Activated naive CD4-positive, alpha-beta T cell treated with anti-CD3 and anti-CD28 coated beads, Interleukin-2, amount 50 U/mL, for 72 hours (primary cell): Measurements from ENCODE around the gene SNURF. TPM values are rescaled to one million over a fixed set of nuclear protein-coding genes. Genes with fewer than 3 reads are reported as not detected.
A peak's percentile ranks its signal among the peaks of the same experiment; 100 is the strongest.
"Not testable (repeated sequence)": the region's sequence is repeated elsewhere in the genome, so short reads cannot be mapped to it uniquely, and the experiment has no call there.

Source experiments
- ATAC-seq, 2 donors: fragments of 150-1000 bp; cut with Tn5 transposase; 2 replicates each; pipeline ENCODE4 v1.10.0; 2021; ENCODE audit warnings: mild to moderate bottlenecking in 2 of 2, moderate library complexity in 2 of 2
- DNase-seq, 2 donors: peaks; one replicate each; pipeline ENCODE4 v3.0.0; 2021 to 2022; ENCODE audit warnings: low spot score in 2 of 2
- H3K27ac Mint-ChIP-seq, 2 donors: one replicate each; pipeline ENCODE4 v1.8.0; 2022; ENCODE audit warnings: mild to moderate bottlenecking in 2 of 2, mixed read lengths in 2 of 2
- H3K36me3 Mint-ChIP-seq, 2 donors: one replicate each; pipeline ENCODE4 v1.8.0; 2022; ENCODE audit warnings: mixed read lengths in 2 of 2
- H3K9me3 Mint-ChIP-seq, 2 donors: one replicate each; pipeline ENCODE4 v1.8.0; 2022; ENCODE audit warnings: mixed read lengths in 2 of 2
- total RNA-seq, 2 donors: library from RNA; stranded (reverse); gene quantifications; one replicate each; pipeline ENCODE4 v1.2.3, GENCODE V29; 2022

Gene SNURF
- total RNA-seq, result 10 to 100 TPM; 17.2 to 30.7 TPM

- Mint-ChIP-seq H3K9me3 (peaks cover 10 to 11% of the 10 kb centered on the region in 2 donors), H3K27ac (peak within 1 kb of the TSS; percentile 86 to 89), H3K36me3 (peaks cover 22 to 27% of the 10 kb centered on the region in 2 donors)
- ATAC-seq (peak; percentile 65 to 79), DNase-seq (peak; percentile 57 to 76)
Measured at GRCh38 chr15:24954783-24955530, at the start of gene SNURF, which contains the start of gene SNRPN. TSS of gene SNURF (plus strand) at chr15:24954987. CDS start at chr15:24955049, 62 bp downstream. TSS of gene SNRPN (plus strand) at chr15:24954987. CDS start at chr15:24974454, 19,467 bp downstream.

- no peak for DNase-seq
- H3K27ac Mint-ChIP-seq, result no peak overlapping the region
- H3K36me3 Mint-ChIP-seq, result peaks cover 13 to 22% of the 10 kb centered on the region in 2 donors
- ATAC-seq, result no peak
- peaks cover 35 to 43% of the 10 kb centered on the region in 2 donors for H3K9me3 Mint-ChIP-seq
Measured at GRCh38 chr15:24916305-24917009, 38.3 kb upstream of the SNURF start.

GRCh38 chr15:24917431-24917830, 37.4 kb upstream of the SNURF start:
- Mint-ChIP-seq H3K9me3 (peaks cover 35 to 43% of the 10 kb centered on the region in 2 donors), H3K36me3 (peaks cover 13 to 23% of the 10 kb centered on the region in 2 donors), H3K27ac (no peak overlapping the region)
- DNase-seq (no peak), ATAC-seq (no peak)

- no peak for ATAC-seq
- Mint-ChIP-seq H3K36me3 (peaks cover 18 to 23% of the 10 kb centered on the region in 2 donors), H3K27ac (no peak overlapping the region), H3K9me3 (peaks cover 32 to 38% of the 10 kb centered on the region in 2 donors)
- DNase-seq, result no peak
Measured at GRCh38 chr15:24919446-24919845, 35.3 kb upstream of the SNURF start.

- H3K27ac Mint-ChIP-seq, ATAC-seq, DNase-seq: not testable (repeated sequence)
- Mint-ChIP-seq H3K36me3 (peaks cover 5 to 17% of the 10 kb centered on the region in 2 donors), H3K9me3 (peaks cover 22% of the 10 kb centered on the region in 2 donors)
Measured at GRCh38 chr15:24922781-24923180, 32.0 kb upstream of the SNURF start.

GRCh38 chr15:24924153-24924552, 30.6 kb upstream of the SNURF start:
- no peak for DNase-seq
- no peak for ATAC-seq
- Mint-ChIP-seq H3K9me3 (peaks cover 29% of the 10 kb centered on the region in 2 donors), H3K27ac (no peak overlapping the region), H3K36me3 (peaks cover 5 to 22% of the 10 kb centered on the region in 2 donors)

GRCh38 chr15:24924621-24925020, 30.2 kb upstream of the SNURF start:
- DNase-seq (no peak), ATAC-seq (no peak)
- peaks cover 5 to 22% of the 10 kb centered on the region in 2 donors for H3K36me3 Mint-ChIP-seq
- H3K27ac Mint-ChIP-seq, result no peak overlapping the region
- peaks cover 28 to 30% of the 10 kb centered on the region in 2 donors for H3K9me3 Mint-ChIP-seq

- not testable (repeated sequence) for H3K27ac Mint-ChIP-seq, DNase-seq, ATAC-seq
- Mint-ChIP-seq H3K9me3 (peaks cover 34 to 36% of the 10 kb centered on the region in 2 donors), H3K36me3 (peaks cover 21 to 33% of the 10 kb centered on the region in 2 donors)
Measured at GRCh38 chr15:24931874-24932732, 22.7 kb upstream of the SNURF start.

- H3K27ac Mint-ChIP-seq, result no peak overlapping the region
- H3K9me3 Mint-ChIP-seq, result peaks cover 30 to 33% of the 10 kb centered on the region in 2 donors
Measured at GRCh38 chr15:24933716-24934115, 21.1 kb upstream of the SNURF start.

GRCh38 chr15:24938224-24938623, 16.6 kb upstream of the SNURF start:
- Mint-ChIP-seq H3K9me3 (peaks cover 31% of the 10 kb centered on the region in 2 donors), H3K36me3 (peaks cover 14 to 32% of the 10 kb centered on the region in 2 donors)
- not testable (repeated sequence) for H3K27ac Mint-ChIP-seq, ATAC-seq, DNase-seq

More at GRCh38 chr15:24933716-24934115, 21.1 kb upstream of the SNURF start:
- H3K36me3 Mint-ChIP-seq, result peaks cover 21 to 25% of the 10 kb centered on the region in 2 donors
- DNase-seq, result no peak
- no peak for ATAC-seq

- Mint-ChIP-seq H3K27ac (no peak overlapping the region), H3K36me3 (peaks cover 8 to 28% of the 10 kb centered on the region in 2 donors), H3K9me3 (peaks cover 27 to 28% of the 10 kb centered on the region in 2 donors)
- ATAC-seq (no peak), DNase-seq (no peak)
Measured at GRCh38 chr15:24940236-24940635, 14.6 kb upstream of the SNURF start.

GRCh38 chr15:24943361-24943760, 11.4 kb upstream of the SNURF start:
- no peak overlapping the region for H3K27ac Mint-ChIP-seq
- peaks cover 8 to 18% of the 10 kb centered on the region in 2 donors for H3K36me3 Mint-ChIP-seq
- ATAC-seq (no peak), DNase-seq (no peak)
- peaks cover 12 to 16% of the 10 kb centered on the region in 2 donors for H3K9me3 Mint-ChIP-seq

GRCh38 chr15:24944954-24945353, 9.8 kb upstream of the SNURF start:
- peaks cover 8 to 18% of the 10 kb centered on the region in 2 donors for H3K36me3 Mint-ChIP-seq
- no peak for ATAC-seq
- H3K9me3 Mint-ChIP-seq, result peaks cover 12% of the 10 kb centered on the region in 2 donors
- H3K27ac Mint-ChIP-seq, result no peak overlapping the region
- no peak for DNase-seq

- DNase-seq, result no peak
- Mint-ChIP-seq H3K36me3 (peaks cover under 1 to 10% of the 10 kb centered on the region in 2 donors), H3K9me3 (peaks cover 5% of the 10 kb centered on the region in 2 donors), H3K27ac (no peak overlapping the region)
- no peak for ATAC-seq
Measured at GRCh38 chr15:24945711-24946110, 9.1 kb upstream of the SNURF start.

GRCh38 chr15:24948495-24948894, 6.3 kb upstream of the SNURF start:
- H3K36me3 Mint-ChIP-seq, result peaks cover 0 to under 1% of the 10 kb centered on the region in 2 donors
- no peak overlapping the region for H3K27ac Mint-ChIP-seq
- peaks cover 8 to 10% of the 10 kb centered on the region in 2 donors for H3K9me3 Mint-ChIP-seq
- no peak for DNase-seq
- ATAC-seq, result no peak

GRCh38 chr15:24955531-24955921, 739 bp downstream of the SNURF start:
- DNase-seq (no peak), ATAC-seq (no peak)
- Mint-ChIP-seq H3K36me3 (peaks cover 22 to 30% of the 10 kb centered on the region in 2 donors), H3K9me3 (peaks cover 10 to 11% of the 10 kb centered on the region in 2 donors), H3K27ac (peak overlapping the region; percentile 86 to 89)
